ENCODE data around the gene PCDHGA11.
"Not testable (repeated sequence)": the region's sequence is repeated elsewhere in the genome, so short reads cannot be mapped to it uniquely, and the experiment has no call there.

Gene PCDHGA11

GRCh38 chr5:141392429-141393198 is 28.2 kb upstream of the PCDHGA11 start, which contains the start of gene PCDHGA8:
Gene PCDHGA8, plus strand, starts transcription at chr5:141392633. Its CDS starts 181 bp downstream, at chr5:141392814.
- no peaks in the 10 kb centered on the region for H3K36me3 ChIP-seq (replicated peaks)
- no peak within 1 kb of the TSS for H3K4me3 ChIP-seq
- no peaks in the 10 kb centered on the region for H3K9me3 ChIP-seq
- no peaks in the 10 kb centered on the region for H3K27me3 ChIP-seq (ENCODE audit: low read depth)
- no peak for DNase-seq (ENCODE audit: low spot score in 2 of 2)
- no peaks in the 10 kb centered on the region for H3K4me1 ChIP-seq
- in situ Hi-C loops (cut with MboI; ENCODE audit: low sequenced_read_pairs), result no loop called here

GRCh38 chr5:141393267-141393666 is 27.6 kb upstream of the PCDHGA11 start:
- no peaks in the 10 kb centered on the region for H3K4me1 ChIP-seq
- no peak overlapping the region for H3K4me3 ChIP-seq
- DNase-seq (ENCODE audit: low spot score in 2 of 2), result no peak
- no peaks in the 10 kb centered on the region for H3K9me3 ChIP-seq
- H3K27me3 ChIP-seq (ENCODE audit: low read depth), result no peaks in the 10 kb centered on the region
- H3K36me3 ChIP-seq (replicated peaks), result no peaks in the 10 kb centered on the region
- in situ Hi-C loops (cut with MboI; ENCODE audit: low sequenced_read_pairs), result no loop called here

- H3K9me3 ChIP-seq; in situ Hi-C loops (cut with MboI; ENCODE audit: low sequenced_read_pairs); H3K4me1 ChIP-seq; DNase-seq (ENCODE audit: low spot score in 2 of 2); H3K27me3 ChIP-seq (ENCODE audit: low read depth); H3K36me3 ChIP-seq (replicated peaks); H3K4me3 ChIP-seq: not testable (repeated sequence)
These were observed 26.3 kb upstream of the PCDHGA11 start for GRCh38 chr5:141394401-141395187.

GRCh38 chr5:141397756-141398551 is 22.9 kb upstream of the PCDHGA11 start, which contains the start of gene PCDHGB5:
Gene PCDHGB5, plus strand, starts transcription at chr5:141397947. Its CDS starts 181 bp downstream, at chr5:141398128.
- H3K27me3 ChIP-seq (ENCODE audit: low read depth); H3K9me3 ChIP-seq; H3K36me3 ChIP-seq (replicated peaks); in situ Hi-C loops (cut with MboI; ENCODE audit: low sequenced_read_pairs); H3K4me1 ChIP-seq; H3K4me3 ChIP-seq: not testable (repeated sequence)
- peak in 1 of 2 experiments; percentile 6 for DNase-seq (ENCODE audit: low spot score in 2 of 2)

- in situ Hi-C loops (cut with MboI; ENCODE audit: low sequenced_read_pairs), result no loop called here
- Histone ChIP-seq H3K36me3 (replicated peaks) (no peaks in the 10 kb centered on the region), H3K9me3 (no peaks in the 10 kb centered on the region), H3K27me3 (ENCODE audit: low read depth) (no peaks in the 10 kb centered on the region), H3K4me3 (no peak overlapping the region), H3K4me1 (no peaks in the 10 kb centered on the region)
- DNase-seq (ENCODE audit: low spot score in 2 of 2), result no peak
These were observed 22.2 kb upstream of the PCDHGA11 start for GRCh38 chr5:141398608-141399007.

GRCh38 chr5:141399555-141400258 is 21.1 kb upstream of the PCDHGA11 start:
- no peaks in the 10 kb centered on the region for H3K36me3 ChIP-seq (replicated peaks)
- H3K9me3 ChIP-seq, result no peaks in the 10 kb centered on the region
- H3K27me3 ChIP-seq (ENCODE audit: low read depth), result no peaks in the 10 kb centered on the region
- in situ Hi-C loops (cut with MboI; ENCODE audit: low sequenced_read_pairs), result no loop called here
- H3K4me3 ChIP-seq, result no peak overlapping the region
- no peak for DNase-seq (ENCODE audit: low spot score in 2 of 2)
- no peaks in the 10 kb centered on the region for H3K4me1 ChIP-seq

- in situ Hi-C loops (cut with MboI; ENCODE audit: low sequenced_read_pairs), result no loop called here
- H3K27me3 ChIP-seq (ENCODE audit: low read depth), result no peaks in the 10 kb centered on the region
These were observed 18.2 kb upstream of the PCDHGA11 start, which contains the start of gene PCDHGA9 for GRCh38 chr5:141402553-141403243. Gene PCDHGA9, plus strand, starts transcription at chr5:141402778. Its CDS starts 175 bp downstream, at chr5:141402953.

GRCh38 chr5:141403387-141403786 is 17.5 kb upstream of the PCDHGA11 start:
- in situ Hi-C loops (cut with MboI; ENCODE audit: low sequenced_read_pairs), result no loop called here
- DNase-seq (ENCODE audit: low spot score in 2 of 2), result no peak
- no peaks in the 10 kb centered on the region for H3K27me3 ChIP-seq (ENCODE audit: low read depth)
- H3K4me3 ChIP-seq, result no peak overlapping the region
- no peaks in the 10 kb centered on the region for H3K9me3 ChIP-seq
- no peaks in the 10 kb centered on the region for H3K36me3 ChIP-seq (replicated peaks)
- H3K4me1 ChIP-seq, result no peaks in the 10 kb centered on the region

More at GRCh38 chr5:141402553-141403243, 18.2 kb upstream of the PCDHGA11 start, which contains the start of gene PCDHGA9:
- Histone ChIP-seq H3K4me1 (no peaks in the 10 kb centered on the region), H3K36me3 (replicated peaks) (no peaks in the 10 kb centered on the region), H3K9me3 (no peaks in the 10 kb centered on the region), H3K4me3 (no peak within 1 kb of the TSS)
- peak in 1 of 2 experiments; percentile 27 for DNase-seq (ENCODE audit: low spot score in 2 of 2)

- DNase-seq (ENCODE audit: low spot score in 2 of 2), result peak in 1 of 2 experiments; percentile 7
- H3K27me3 ChIP-seq (ENCODE audit: low read depth); H3K4me3 ChIP-seq; H3K9me3 ChIP-seq; H3K36me3 ChIP-seq (replicated peaks); H3K4me1 ChIP-seq; in situ Hi-C loops (cut with MboI; ENCODE audit: low sequenced_read_pairs): not testable (repeated sequence)
These were observed 12.9 kb upstream of the PCDHGA11 start, which contains the start of gene PCDHGB6 for GRCh38 chr5:141407790-141408505. Gene PCDHGB6, plus strand, starts transcription at chr5:141408021. Its CDS starts 182 bp downstream, at chr5:141408203.

- Histone ChIP-seq H3K9me3 (0 out of 2 replicates have a peak, but pooled peaks cover 2% of the 10 kb centered on the region), H3K27me3 (ENCODE audit: low read depth) (no peaks in the 10 kb centered on the region), H3K36me3 (replicated peaks) (no peaks in the 10 kb centered on the region), H3K4me3 (no peak overlapping the region), H3K4me1 (no peaks in the 10 kb centered on the region; the same call in 1 of the 2 replicates)
- no peak for DNase-seq (ENCODE audit: low spot score in 2 of 2)
- in situ Hi-C loops (cut with MboI; ENCODE audit: low sequenced_read_pairs), result loop anchor here (5.0 to 10.0 kb wide), 2 partner anchors 115 to 153 kb away; no protein-coding TSS in a partner anchor
These were observed 11.1 kb upstream of the PCDHGA11 start for GRCh38 chr5:141409598-141410306.

- no peaks in the 10 kb centered on the region for H3K36me3 ChIP-seq (replicated peaks)
- no peak overlapping the region for H3K4me3 ChIP-seq
- H3K27me3 ChIP-seq (ENCODE audit: low read depth), result no peaks in the 10 kb centered on the region
- H3K9me3 ChIP-seq, result peaks cover 5% of the 10 kb centered on the region; the same call in 1 of the 2 replicates
- in situ Hi-C loops (cut with MboI; ENCODE audit: low sequenced_read_pairs), result loop anchor here (5.0 to 10.0 kb wide), 2 partner anchors 113 to 151 kb away; no protein-coding TSS in a partner anchor
- DNase-seq (ENCODE audit: low spot score in 2 of 2), result no peak
- no peaks in the 10 kb centered on the region; the same call in 1 of the 2 replicates for H3K4me1 ChIP-seq
These were observed 9.3 kb upstream of the PCDHGA11 start for GRCh38 chr5:141411575-141411974.
